Measurements from ENCODE around the gene HP1BP3.

DNA sequence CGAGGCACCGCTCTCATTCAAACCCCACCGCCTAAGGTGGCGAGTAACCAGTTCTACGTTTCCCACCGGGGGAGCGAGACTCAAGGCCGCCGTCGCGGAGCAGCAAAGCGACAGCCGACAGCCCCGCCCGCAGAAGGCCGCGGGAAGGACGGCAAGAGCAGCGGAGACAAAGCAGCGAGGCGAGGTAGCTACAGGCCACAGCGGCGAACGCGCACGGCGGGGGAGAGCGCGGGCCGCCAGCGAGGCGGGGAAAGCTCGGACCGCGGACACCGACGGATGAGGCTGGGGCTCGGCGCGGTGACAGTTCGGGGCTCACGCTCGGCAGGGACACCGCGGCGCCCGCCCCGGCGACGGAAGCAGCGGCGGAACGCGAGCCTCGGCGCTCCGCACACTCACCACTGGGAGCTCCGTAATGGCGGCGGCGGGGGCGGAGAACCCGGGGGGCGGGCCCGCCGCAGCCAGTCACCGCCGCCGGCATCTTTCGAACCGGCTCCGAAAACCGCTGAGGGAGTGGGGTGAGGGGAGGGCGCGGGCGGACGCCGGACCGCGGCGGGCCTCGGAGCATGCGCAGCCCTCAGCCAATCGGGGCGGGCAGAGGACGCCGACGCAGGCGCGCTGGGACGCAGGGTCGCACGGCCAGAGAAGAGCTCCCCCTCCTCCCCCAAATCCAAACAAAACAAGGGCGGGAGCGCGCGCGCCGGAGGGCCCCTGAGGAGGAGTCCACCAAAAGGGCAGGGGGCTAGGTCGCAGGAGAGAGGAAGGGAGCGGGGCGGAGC, 666 bp downstream of the HP1BP3 start:
- TF ChIP-seq CTCF (conservative IDR thresholded peaks at IDR 0.05) (no peak), EZH2 (IDR thresholded peaks at IDR 0.05; ENCODE audit: low read depth) (no peak)

Measured in PC-9 (cell line).